C4-2B (cell line): ENCODE data around the gene BEAN1.

Experiments
- H3K27ac ChIP-seq: fragments of 450-650 bp; 2 replicates; pipeline ENCODE4 v1.5.1; 2017
- CTCF ChIP-seq: fragments of 450-650 bp; conservative IDR thresholded peaks from 2 replicates; pipeline ENCODE4 v1.5.1; 2017; ENCODE audit warnings: mild to moderate bottlenecking
- ZFX ChIP-seq: fragments of 450-650 bp; IDR thresholded peaks from 2 replicates; pipeline ENCODE4 v1.6.1; 2017

The BEAN1 gene

GRCh38 chr16:66389256-66390176, 37.6 kb upstream of the BEAN1 start:
- TF ChIP-seq CTCF: no peak
- TF ChIP-seq ZFX: no peak
- no peak overlapping the region for H3K27ac ChIP-seq

- no peak overlapping the region for H3K27ac ChIP-seq
- TF ChIP-seq ZFX (no peak), CTCF (no peak)
Observed at GRCh38 chr16:66390346-66391108, 36.6 kb upstream of the BEAN1 start.

GRCh38 chr16:66391726-66392670, 35.1 kb upstream of the BEAN1 start:
- TF ChIP-seq ZFX (no peak), CTCF (no peak)

GRCh38 chr16:66395806-66396555, 31.1 kb upstream of the BEAN1 start:
- TF ChIP-seq CTCF (no peak), ZFX (no peak)

More at GRCh38 chr16:66391726-66392670, 35.1 kb upstream of the BEAN1 start:
- no peak overlapping the region for H3K27ac ChIP-seq

GRCh38 chr16:66397736-66398433, 29.2 kb upstream of the BEAN1 start:
- TF ChIP-seq ZFX: no peak
- TF ChIP-seq CTCF: no peak
- no peak overlapping the region for H3K27ac ChIP-seq

More at GRCh38 chr16:66395806-66396555, 31.1 kb upstream of the BEAN1 start:
- H3K27ac ChIP-seq: no peak overlapping the region

GRCh38 chr16:66399031-66399430, 28.1 kb upstream of the BEAN1 start:
- H3K27ac ChIP-seq: no peak overlapping the region
- TF ChIP-seq CTCF (no peak), ZFX (no peak)
